ENCODE measurements around the gene EPHA8.

EPHA8 gene

DNA sequence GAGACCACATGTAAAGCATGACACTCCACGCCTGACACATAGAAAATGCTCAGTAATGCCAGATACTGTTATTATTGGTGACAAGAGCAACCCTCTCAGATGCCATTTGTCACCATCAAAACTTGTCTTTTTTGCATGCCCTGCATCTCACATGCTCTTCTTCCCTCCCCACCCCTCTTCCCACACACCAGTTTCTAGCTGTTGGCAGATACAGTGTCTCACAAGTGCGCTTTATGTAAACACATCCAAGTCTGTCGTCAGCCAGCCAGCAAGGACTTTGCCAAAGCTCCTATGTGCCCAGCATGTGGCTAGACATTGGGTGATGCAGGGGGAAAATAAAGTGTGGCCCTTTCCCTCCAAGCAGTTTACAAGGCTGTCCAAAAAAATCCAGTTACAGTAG lies 44.9 kb upstream of the EPHA8 start:
- no peak for TF ChIP-seq SPI1 (IDR thresholded peaks at IDR 0.05; ENCODE audit: borderline replicate concordance, low read depth)
- no peak for TF ChIP-seq GABPA (IDR thresholded peaks at IDR 0.05; ENCODE audit: low read depth)
- no peak for TF ChIP-seq POLR2AphosphoS5 (IDR thresholded peaks at IDR 0.05; ENCODE audit: low read depth)
- TF ChIP-seq, protein P1, sequence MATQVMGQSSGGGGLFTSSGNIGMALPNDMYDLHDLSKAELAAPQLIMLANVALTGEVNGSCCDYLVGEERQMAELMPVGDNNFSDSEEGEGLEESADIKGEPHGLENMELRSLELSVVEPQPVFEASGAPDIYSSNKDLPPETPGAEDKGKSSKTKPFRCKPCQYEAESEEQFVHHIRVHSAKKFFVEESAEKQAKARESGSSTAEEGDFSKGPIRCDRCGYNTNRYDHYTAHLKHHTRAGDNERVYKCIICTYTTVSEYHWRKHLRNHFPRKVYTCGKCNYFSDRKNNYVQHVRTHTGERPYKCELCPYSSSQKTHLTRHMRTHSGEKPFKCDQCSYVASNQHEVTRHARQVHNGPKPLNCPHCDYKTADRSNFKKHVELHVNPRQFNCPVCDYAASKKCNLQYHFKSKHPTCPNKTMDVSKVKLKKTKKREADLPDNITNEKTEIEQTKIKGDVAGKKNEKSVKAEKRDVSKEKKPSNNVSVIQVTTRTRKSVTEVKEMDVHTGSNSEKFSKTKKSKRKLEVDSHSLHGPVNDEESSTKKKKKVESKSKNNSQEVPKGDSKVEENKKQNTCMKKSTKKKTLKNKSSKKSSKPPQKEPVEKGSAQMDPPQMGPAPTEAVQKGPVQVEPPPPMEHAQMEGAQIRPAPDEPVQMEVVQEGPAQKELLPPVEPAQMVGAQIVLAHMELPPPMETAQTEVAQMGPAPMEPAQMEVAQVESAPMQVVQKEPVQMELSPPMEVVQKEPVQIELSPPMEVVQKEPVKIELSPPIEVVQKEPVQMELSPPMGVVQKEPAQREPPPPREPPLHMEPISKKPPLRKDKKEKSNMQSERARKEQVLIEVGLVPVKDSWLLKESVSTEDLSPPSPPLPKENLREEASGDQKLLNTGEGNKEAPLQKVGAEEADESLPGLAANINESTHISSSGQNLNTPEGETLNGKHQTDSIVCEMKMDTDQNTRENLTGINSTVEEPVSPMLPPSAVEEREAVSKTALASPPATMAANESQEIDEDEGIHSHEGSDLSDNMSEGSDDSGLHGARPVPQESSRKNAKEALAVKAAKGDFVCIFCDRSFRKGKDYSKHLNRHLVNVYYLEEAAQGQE (IDR thresholded peaks at IDR 0.05; ENCODE audit: insufficient replicate concordance, low read depth): no peak
- no peak for TF ChIP-seq CTCF (IDR thresholded peaks at IDR 0.05; ENCODE audit: insufficient read depth, low read length)
- DNase-seq (ENCODE audit: low read depth in 1 of 2, low spot score in 1 of 2): no peak
- H3K27me3 ChIP-seq (ENCODE audit: insufficient read depth, poor library complexity, severe bottlenecking): no peaks in the 10 kb centered on the region
- H3K27ac ChIP-seq (replicated peaks): no peak overlapping the region
- H3K4me3 ChIP-seq (replicated peaks; ENCODE audit: insufficient read depth, low read length): no peak overlapping the region

- Histone ChIP-seq H3K27ac (replicated peaks) (no peak overlapping the region), H3K4me3 (replicated peaks; ENCODE audit: insufficient read depth, low read length) (no peak overlapping the region), H3K27me3 (ENCODE audit: insufficient read depth, poor library complexity, severe bottlenecking) (no peaks in the 10 kb centered on the region)
- DNase-seq (ENCODE audit: low read depth in 1 of 2, low spot score in 1 of 2): no peak
- TF ChIP-seq CTCF (IDR thresholded peaks at IDR 0.05; ENCODE audit: insufficient read depth, low read length): no peak
- no peak for TF ChIP-seq POLR2AphosphoS5 (IDR thresholded peaks at IDR 0.05; ENCODE audit: low read depth)
- TF ChIP-seq, protein P1 (IDR thresholded peaks at IDR 0.05; ENCODE audit: insufficient replicate concordance, low read depth): no peak
- TF ChIP-seq GABPA (IDR thresholded peaks at IDR 0.05; ENCODE audit: low read depth): no peak
- no peak for TF ChIP-seq SPI1 (IDR thresholded peaks at IDR 0.05; ENCODE audit: borderline replicate concordance, low read depth)
Observed at GRCh38 chr1:22520871-22521270, 42.4 kb upstream of the EPHA8 start.

DNA sequence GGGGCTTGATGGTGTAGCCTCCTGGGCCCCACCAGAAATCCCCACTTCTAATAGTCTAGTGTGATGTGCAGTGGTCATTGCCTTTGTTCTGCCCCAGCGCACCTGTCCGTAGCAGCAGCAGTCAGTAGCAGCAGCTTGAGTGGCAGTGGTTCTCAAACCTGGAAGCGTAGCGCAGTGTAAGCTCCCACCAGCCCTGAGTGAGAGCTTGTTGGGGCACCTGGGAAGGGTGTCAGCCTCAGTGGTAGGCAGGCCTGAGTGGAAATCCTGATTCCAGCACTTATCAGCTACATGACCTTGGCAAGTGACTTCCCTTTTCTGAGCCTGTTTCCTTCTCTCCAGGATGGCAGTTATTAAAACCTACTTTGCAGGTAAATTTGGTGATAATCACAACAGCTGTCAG lies 41.6 kb upstream of the EPHA8 start:
- Histone ChIP-seq H3K4me3 (replicated peaks; ENCODE audit: insufficient read depth, low read length) (no peak overlapping the region), H3K27me3 (ENCODE audit: insufficient read depth, poor library complexity, severe bottlenecking) (no peaks in the 10 kb centered on the region), H3K27ac (replicated peaks) (no peak overlapping the region)
- TF ChIP-seq CTCF (IDR thresholded peaks at IDR 0.05; ENCODE audit: insufficient read depth, low read length) (no peak), POLR2AphosphoS5 (IDR thresholded peaks at IDR 0.05; ENCODE audit: low read depth) (no peak), GABPA (IDR thresholded peaks at IDR 0.05; ENCODE audit: low read depth) (no peak), SPI1 (IDR thresholded peaks at IDR 0.05; ENCODE audit: borderline replicate concordance, low read depth) (no peak)
- TF ChIP-seq, protein P1 (IDR thresholded peaks at IDR 0.05; ENCODE audit: insufficient replicate concordance, low read depth): no peak
- DNase-seq (ENCODE audit: low read depth in 1 of 2, low spot score in 1 of 2): no peak

All from HL-60 (cell line).